ENCODE data around the gene ARL8B.

DNA sequence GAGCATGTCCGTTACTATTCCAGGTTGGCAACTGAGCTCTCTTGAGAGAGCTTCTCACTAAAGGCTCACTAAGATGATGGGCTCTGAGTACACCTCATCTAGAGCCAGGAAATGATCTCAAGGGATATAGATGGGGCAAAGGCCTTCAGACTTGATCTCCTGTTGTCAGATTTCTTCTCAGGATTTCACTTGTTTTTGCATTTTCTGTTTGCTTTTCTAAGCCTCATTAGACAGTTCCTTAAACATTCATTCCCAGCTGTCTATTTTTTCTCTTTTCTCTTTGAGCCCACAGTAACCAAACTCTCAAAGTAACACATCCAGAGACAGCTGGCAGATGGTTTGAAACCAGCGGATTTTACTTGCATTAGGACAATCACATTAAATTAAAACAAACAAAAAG, 28.4 kb upstream of the ARL8B start:
- TF ChIP-seq FOXA1 (IDR thresholded peaks at IDR 0.05), result no peak
- TF ChIP-seq ELF4 (IDR thresholded peaks at IDR 0.05), result no peak
- TF ChIP-seq CTBP1 (IDR thresholded peaks at IDR 0.05; ENCODE audit: borderline replicate concordance), result no peak
- no peak for TF ChIP-seq BHLHE40 (IDR thresholded peaks at IDR 0.05; ENCODE audit: borderline replicate concordance)
- no peak for TF ChIP-seq L3MBTL2 (conservative IDR thresholded peaks at IDR 0.05)
- no peak for TF ChIP-seq ZNF384 (IDR thresholded peaks at IDR 0.05)
- no peak for TF ChIP-seq TARDBP (IDR thresholded peaks at IDR 0.05)
- no peak for TF ChIP-seq SUZ12 (IDR thresholded peaks at IDR 0.05)
- no peak for TF ChIP-seq FOXK2 (IDR thresholded peaks at IDR 0.05)
- TF ChIP-seq ARNT (IDR thresholded peaks at IDR 0.05), result no peak
- TF ChIP-seq SP1 (IDR thresholded peaks at IDR 0.05), result no peak
- no peak for TF ChIP-seq LEF1 (IDR thresholded peaks at IDR 0.05; ENCODE audit: borderline replicate concordance)
- TF ChIP-seq PKNOX1 (IDR thresholded peaks at IDR 0.05), result no peak
- no peak for TF ChIP-seq FOXM1 (IDR thresholded peaks at IDR 0.05; ENCODE audit: borderline replicate concordance)
